GM23338 (cell line): Measurements from ENCODE around the gene CERS5. TPM values are rescaled to one million over a fixed set of nuclear protein-coding genes. Genes with fewer than 3 reads are reported as not detected.
A peak's percentile ranks its signal among the peaks of the same experiment; 100 is the strongest.

ENCODE experiments used
- ATAC-seq: fragments of 200-7000 bp; cut with Tn5 transposase; 3 replicates; pipeline ENCODE4 v1.9.1; 2020
- DNase-seq: peaks from one replicate; pipeline ENCODE4 v3.0.0-alpha.2; 2015; ENCODE audit warnings: low spot score
- H2AFZ ChIP-seq: fragments of 200-600 bp; sonication (generic); 2 replicates; pipeline ENCODE4 v1.8.0; 2016; ENCODE audit warnings: antibody characterized with exemption, mild to moderate bottlenecking, moderate library complexity
- H3F3A ChIP-seq: fragments of 200-600 bp; sonication (generic); replicated peaks from 2 replicates; pipeline ENCODE4 v1.8.0; 2017; ENCODE audit warnings: antibody characterized with exemption, mixed run types, low read depth
- H3K27ac ChIP-seq: fragments of 200-600 bp; sonication (generic); 2 replicates; pipeline ENCODE4 v1.6.1; 2016; ENCODE audit warnings: low read depth
- H3K27me3 ChIP-seq: fragments of 200-600 bp; sonication (generic); 2 replicates; pipeline ENCODE4 v1.8.0; 2016; ENCODE audit warnings: mild to moderate bottlenecking, mixed run types, moderate library complexity; ENCODE audit not compliant: insufficient read depth
- H3K36me3 ChIP-seq: fragments of 200-600 bp; sonication (generic); 2 replicates; pipeline ENCODE4 v1.8.0; 2016; ENCODE audit warnings: mild to moderate bottlenecking; ENCODE audit not compliant: insufficient read depth
- H3K4me1 ChIP-seq: fragments of 200-600 bp; sonication (generic); 2 replicates; pipeline ENCODE4 v1.8.0; 2016; ENCODE audit warnings: mild to moderate bottlenecking, moderate library complexity; ENCODE audit not compliant: insufficient read depth
- H3K4me2 ChIP-seq: fragments of 200-600 bp; sonication (generic); 2 replicates; pipeline ENCODE4 v1.7.1; 2017; ENCODE audit warnings: mixed run types
- H3K4me3 ChIP-seq: fragments of 200-600 bp; sonication (generic); 2 replicates; pipeline ENCODE4 v1.6.1; 2016; ENCODE audit warnings: mixed run types
- H3K79me2 ChIP-seq: fragments of 200-600 bp; sonication (generic); replicated peaks from 2 replicates; pipeline ENCODE4 v1.8.0; 2017; ENCODE audit warnings: mild to moderate bottlenecking; ENCODE audit not compliant: insufficient read depth
- H3K9me2 ChIP-seq: fragments of 200-600 bp; sonication (generic); 2 replicates; pipeline ENCODE4 v1.8.0; 2017; ENCODE audit not compliant: insufficient read depth
- H4K20me1 ChIP-seq: fragments of 200-600 bp; sonication (generic); replicated peaks from 2 replicates; pipeline ENCODE4 v1.8.0; 2017; ENCODE audit warnings: mild to moderate bottlenecking; ENCODE audit not compliant: insufficient read depth
- H3K27ac Mint-ChIP-seq: 2 replicates; pipeline ENCODE4 v1.8.0; 2020; ENCODE audit warnings: inconsistent platforms, mild to moderate bottlenecking, moderate library complexity, mixed read lengths
- H3K27me3 Mint-ChIP-seq: 3 replicates; pipeline ENCODE4 v1.8.0; 2022; ENCODE audit warnings: low read depth, mild to moderate bottlenecking, moderate library complexity, mixed read lengths, inconsistent platforms; ENCODE audit not compliant: insufficient read depth, poor library complexity
- H3K36me3 Mint-ChIP-seq: 3 replicates; pipeline ENCODE4 v1.8.0; 2021; ENCODE audit warnings: low read depth, mild to moderate bottlenecking, inconsistent platforms, moderate library complexity, mixed read lengths
- H3K4me1 Mint-ChIP-seq: 3 replicates; pipeline ENCODE4 v1.8.0; 2020; ENCODE audit warnings: mild to moderate bottlenecking, inconsistent platforms, mixed read lengths
- H3K4me3 Mint-ChIP-seq: 3 replicates; pipeline ENCODE4 v1.8.0; 2021; ENCODE audit warnings: moderate library complexity, mild to moderate bottlenecking, inconsistent platforms, mixed read lengths
- H3K9me3 Mint-ChIP-seq: 3 replicates; pipeline ENCODE4 v1.8.0; 2020; ENCODE audit warnings: moderate library complexity, mild to moderate bottlenecking, inconsistent platforms, mixed read lengths
- CREB1 ChIP-seq: fragments of 250-450 bp; sonication (Bioruptor Pico); IDR thresholded peaks from 2 replicates; pipeline ENCODE4 v1.5.0; 2020; ENCODE audit warnings: low read depth, mild to moderate bottlenecking, moderate library complexity
- EZH2 ChIP-seq: fragments of 200-600 bp; sonication (generic); IDR thresholded peaks from one replicate; pipeline ENCODE4 v1.8.0; 2017; ENCODE audit warnings: antibody characterized with exemption, mild to moderate bottlenecking, low read depth; ENCODE audit not compliant: unreplicated experiment
- EZH2phosphoT487 ChIP-seq: fragments of 200-600 bp; sonication (generic); IDR thresholded peaks from one replicate; pipeline ENCODE4 v1.8.1; 2018; ENCODE audit warnings: antibody characterized with exemption; ENCODE audit not compliant: unreplicated experiment
- JUNB ChIP-seq: IDR thresholded peaks from one replicate; pipeline ENCODE4 v1.6.1; 2016; ENCODE audit warnings: antibody characterized with exemption; ENCODE audit not compliant: unreplicated experiment
- NANOG ChIP-seq: IDR thresholded peaks from 2 replicates; pipeline ENCODE4 v1.6.1; 2016; ENCODE audit warnings: antibody characterized with exemption, borderline replicate concordance
- POLR2AphosphoS5 ChIP-seq: IDR thresholded peaks from 2 replicates; pipeline ENCODE4 v1.6.1; 2016; ENCODE audit warnings: antibody characterized with exemption, low read depth
- STAT1 ChIP-seq: IDR thresholded peaks from one replicate; pipeline ENCODE4 v1.6.1; 2016; ENCODE audit warnings: antibody characterized with exemption; ENCODE audit not compliant: unreplicated experiment
- ZNF114 ChIP-seq: fragments of 250-450 bp; sonication (Bioruptor Pico); IDR thresholded peaks from 2 replicates; pipeline ENCODE4 v1.5.0; 2020; ENCODE audit warnings: mild to moderate bottlenecking, moderate library complexity
- ZNF331 ChIP-seq: fragments of 250-450 bp; sonication (Bioruptor Pico); IDR thresholded peaks from 2 replicates; pipeline ENCODE4 v1.5.0; 2020; ENCODE audit warnings: low read depth, mild to moderate bottlenecking, moderate library complexity
- polyA plus RNA-seq: library from polyadenylated mRNA; unstranded; fragments of >200 nt; fragmentation: Nextera tagmentation; extraction: Ambion mirVana; gene quantifications from 2 replicates; pipeline ENCODE4 v1.2.1, GENCODE V29; 2016
- total RNA-seq: library from RNA; depleted of rRNA; stranded (reverse); fragments of >200 nt; shearing (Covaris generic); gene quantifications from 2 replicates; pipeline ENCODE4 v1.2.3, GENCODE V29; 2014
- TF ChIP-seq, protein P1 (sequence below): fragments of 250-450 bp; sonication (Bioruptor Pico); IDR thresholded peaks from 2 replicates; pipeline ENCODE4 v1.5.0; 2020; ENCODE audit warnings: mild to moderate bottlenecking, moderate library complexity
- TF ChIP-seq, protein P2 (sequence below): IDR thresholded peaks from one replicate; pipeline ENCODE4 v1.6.1; 2018; ENCODE audit warnings: antibody characterized with exemption; ENCODE audit not compliant: unreplicated experiment
- TF ChIP-seq, protein P3 (sequence below), 2 experiments: fragments of 200-600 bp in 1 of 2; sonication (generic) in 1 of 2; conservative IDR thresholded peaks; 2 replicates each; pipeline versions ENCODE4 v1.5.1 to v1.6.1; 2016 to 2017; ENCODE audit warnings: antibody characterized with exemption in 2 of 2, low read depth in 2 of 2, mild to moderate bottlenecking in 2 of 2, moderate library complexity in 1 of 2
- TF ChIP-seq, protein P4 (sequence below): IDR thresholded peaks from 2 replicates; pipeline ENCODE4 v1.6.1; 2016; ENCODE audit warnings: antibody characterized with exemption

CERS5 gene
- total and polyA plus RNA-seq, 2 experiments from 2014 or later = 42.7 to 56.5 TPM

GRCh38 chr12:50164963-50165362 is 2.2 kb downstream of the CERS5 start:
- no peaks in the 10 kb centered on the region for H3K9me2 ChIP-seq
- TF ChIP-seq ZNF331 (CRISPR knock-in tag) (no peak), NANOG (no peak), STAT1 (no peak), POLR2AphosphoS5 (no peak), ZNF114 (no peak), CREB1 (CRISPR knock-in tag) (no peak), JUNB (no peak), EZH2phosphoT487 (no peak), EZH2 (no peak)
- TF ChIP-seq, protein P1, sequence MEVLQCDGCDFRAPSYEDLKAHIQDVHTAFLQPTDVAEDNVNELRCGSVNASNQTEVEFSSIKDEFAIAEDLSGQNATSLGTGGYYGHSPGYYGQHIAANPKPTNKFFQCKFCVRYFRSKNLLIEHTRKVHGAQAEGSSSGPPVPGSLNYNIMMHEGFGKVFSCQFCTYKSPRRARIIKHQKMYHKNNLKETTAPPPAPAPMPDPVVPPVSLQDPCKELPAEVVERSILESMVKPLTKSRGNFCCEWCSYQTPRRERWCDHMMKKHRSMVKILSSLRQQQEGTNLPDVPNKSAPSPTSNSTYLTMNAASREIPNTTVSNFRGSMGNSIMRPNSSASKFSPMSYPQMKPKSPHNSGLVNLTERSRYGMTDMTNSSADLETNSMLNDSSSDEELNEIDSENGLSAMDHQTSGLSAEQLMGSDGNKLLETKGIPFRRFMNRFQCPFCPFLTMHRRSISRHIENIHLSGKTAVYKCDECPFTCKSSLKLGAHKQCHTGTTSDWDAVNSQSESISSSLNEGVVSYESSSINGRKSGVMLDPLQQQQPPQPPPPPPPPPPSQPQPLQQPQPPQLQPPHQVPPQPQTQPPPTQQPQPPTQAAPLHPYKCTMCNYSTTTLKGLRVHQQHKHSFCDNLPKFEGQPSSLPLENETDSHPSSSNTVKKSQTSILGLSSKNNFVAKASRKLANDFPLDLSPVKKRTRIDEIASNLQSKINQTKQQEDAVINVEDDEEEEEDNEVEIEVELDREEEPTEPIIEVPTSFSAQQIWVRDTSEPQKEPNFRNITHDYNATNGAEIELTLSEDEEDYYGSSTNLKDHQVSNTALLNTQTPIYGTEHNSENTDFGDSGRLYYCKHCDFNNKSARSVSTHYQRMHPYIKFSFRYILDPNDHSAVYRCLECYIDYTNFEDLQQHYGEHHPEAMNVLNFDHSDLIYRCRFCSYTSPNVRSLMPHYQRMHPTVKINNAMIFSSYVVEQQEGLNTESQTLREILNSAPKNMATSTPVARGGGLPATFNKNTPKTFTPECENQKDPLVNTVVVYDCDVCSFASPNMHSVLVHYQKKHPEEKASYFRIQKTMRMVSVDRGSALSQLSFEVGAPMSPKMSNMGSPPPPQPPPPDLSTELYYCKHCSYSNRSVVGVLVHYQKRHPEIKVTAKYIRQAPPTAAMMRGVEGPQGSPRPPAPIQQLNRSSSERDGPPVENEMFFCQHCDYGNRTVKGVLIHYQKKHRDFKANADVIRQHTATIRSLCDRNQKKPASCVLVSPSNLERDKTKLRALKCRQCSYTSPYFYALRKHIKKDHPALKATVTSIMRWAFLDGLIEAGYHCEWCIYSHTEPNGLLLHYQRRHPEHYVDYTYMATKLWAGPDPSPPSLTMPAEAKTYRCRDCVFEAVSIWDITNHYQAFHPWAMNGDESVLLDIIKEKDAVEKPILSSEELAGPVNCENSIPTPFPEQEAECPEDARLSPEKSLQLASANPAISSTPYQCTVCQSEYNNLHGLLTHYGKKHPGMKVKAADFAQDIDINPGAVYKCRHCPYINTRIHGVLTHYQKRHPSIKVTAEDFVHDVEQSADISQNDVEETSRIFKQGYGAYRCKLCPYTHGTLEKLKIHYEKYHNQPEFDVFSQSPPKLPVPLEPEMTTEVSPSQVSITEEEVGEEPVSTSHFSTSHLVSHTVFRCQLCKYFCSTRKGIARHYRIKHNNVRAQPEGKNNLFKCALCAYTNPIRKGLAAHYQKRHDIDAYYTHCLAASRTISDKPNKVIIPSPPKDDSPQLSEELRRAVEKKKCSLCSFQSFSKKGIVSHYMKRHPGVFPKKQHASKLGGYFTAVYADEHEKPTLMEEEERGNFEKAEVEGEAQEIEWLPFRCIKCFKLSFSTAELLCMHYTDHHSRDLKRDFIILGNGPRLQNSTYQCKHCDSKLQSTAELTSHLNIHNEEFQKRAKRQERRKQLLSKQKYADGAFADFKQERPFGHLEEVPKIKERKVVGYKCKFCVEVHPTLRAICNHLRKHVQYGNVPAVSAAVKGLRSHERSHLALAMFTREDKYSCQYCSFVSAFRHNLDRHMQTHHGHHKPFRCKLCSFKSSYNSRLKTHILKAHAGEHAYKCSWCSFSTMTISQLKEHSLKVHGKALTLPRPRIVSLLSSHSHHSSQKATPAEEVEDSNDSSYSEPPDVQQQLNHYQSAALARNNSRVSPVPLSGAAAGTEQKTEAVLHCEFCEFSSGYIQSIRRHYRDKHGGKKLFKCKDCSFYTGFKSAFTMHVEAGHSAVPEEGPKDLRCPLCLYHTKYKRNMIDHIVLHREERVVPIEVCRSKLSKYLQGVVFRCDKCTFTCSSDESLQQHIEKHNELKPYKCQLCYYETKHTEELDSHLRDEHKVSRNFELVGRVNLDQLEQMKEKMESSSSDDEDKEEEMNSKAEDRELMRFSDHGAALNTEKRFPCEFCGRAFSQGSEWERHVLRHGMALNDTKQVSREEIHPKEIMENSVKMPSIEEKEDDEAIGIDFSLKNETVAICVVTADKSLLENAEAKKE = no peak
- TF ChIP-seq, protein P2, sequence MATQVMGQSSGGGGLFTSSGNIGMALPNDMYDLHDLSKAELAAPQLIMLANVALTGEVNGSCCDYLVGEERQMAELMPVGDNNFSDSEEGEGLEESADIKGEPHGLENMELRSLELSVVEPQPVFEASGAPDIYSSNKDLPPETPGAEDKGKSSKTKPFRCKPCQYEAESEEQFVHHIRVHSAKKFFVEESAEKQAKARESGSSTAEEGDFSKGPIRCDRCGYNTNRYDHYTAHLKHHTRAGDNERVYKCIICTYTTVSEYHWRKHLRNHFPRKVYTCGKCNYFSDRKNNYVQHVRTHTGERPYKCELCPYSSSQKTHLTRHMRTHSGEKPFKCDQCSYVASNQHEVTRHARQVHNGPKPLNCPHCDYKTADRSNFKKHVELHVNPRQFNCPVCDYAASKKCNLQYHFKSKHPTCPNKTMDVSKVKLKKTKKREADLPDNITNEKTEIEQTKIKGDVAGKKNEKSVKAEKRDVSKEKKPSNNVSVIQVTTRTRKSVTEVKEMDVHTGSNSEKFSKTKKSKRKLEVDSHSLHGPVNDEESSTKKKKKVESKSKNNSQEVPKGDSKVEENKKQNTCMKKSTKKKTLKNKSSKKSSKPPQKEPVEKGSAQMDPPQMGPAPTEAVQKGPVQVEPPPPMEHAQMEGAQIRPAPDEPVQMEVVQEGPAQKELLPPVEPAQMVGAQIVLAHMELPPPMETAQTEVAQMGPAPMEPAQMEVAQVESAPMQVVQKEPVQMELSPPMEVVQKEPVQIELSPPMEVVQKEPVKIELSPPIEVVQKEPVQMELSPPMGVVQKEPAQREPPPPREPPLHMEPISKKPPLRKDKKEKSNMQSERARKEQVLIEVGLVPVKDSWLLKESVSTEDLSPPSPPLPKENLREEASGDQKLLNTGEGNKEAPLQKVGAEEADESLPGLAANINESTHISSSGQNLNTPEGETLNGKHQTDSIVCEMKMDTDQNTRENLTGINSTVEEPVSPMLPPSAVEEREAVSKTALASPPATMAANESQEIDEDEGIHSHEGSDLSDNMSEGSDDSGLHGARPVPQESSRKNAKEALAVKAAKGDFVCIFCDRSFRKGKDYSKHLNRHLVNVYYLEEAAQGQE = no peak
- TF ChIP-seq, protein P3, sequence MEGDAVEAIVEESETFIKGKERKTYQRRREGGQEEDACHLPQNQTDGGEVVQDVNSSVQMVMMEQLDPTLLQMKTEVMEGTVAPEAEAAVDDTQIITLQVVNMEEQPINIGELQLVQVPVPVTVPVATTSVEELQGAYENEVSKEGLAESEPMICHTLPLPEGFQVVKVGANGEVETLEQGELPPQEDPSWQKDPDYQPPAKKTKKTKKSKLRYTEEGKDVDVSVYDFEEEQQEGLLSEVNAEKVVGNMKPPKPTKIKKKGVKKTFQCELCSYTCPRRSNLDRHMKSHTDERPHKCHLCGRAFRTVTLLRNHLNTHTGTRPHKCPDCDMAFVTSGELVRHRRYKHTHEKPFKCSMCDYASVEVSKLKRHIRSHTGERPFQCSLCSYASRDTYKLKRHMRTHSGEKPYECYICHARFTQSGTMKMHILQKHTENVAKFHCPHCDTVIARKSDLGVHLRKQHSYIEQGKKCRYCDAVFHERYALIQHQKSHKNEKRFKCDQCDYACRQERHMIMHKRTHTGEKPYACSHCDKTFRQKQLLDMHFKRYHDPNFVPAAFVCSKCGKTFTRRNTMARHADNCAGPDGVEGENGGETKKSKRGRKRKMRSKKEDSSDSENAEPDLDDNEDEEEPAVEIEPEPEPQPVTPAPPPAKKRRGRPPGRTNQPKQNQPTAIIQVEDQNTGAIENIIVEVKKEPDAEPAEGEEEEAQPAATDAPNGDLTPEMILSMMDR (conservative IDR thresholded peaks at IDR 0.05; ENCODE audit: low read depth in 2 of 2) = no peak
- TF ChIP-seq, protein P4, sequence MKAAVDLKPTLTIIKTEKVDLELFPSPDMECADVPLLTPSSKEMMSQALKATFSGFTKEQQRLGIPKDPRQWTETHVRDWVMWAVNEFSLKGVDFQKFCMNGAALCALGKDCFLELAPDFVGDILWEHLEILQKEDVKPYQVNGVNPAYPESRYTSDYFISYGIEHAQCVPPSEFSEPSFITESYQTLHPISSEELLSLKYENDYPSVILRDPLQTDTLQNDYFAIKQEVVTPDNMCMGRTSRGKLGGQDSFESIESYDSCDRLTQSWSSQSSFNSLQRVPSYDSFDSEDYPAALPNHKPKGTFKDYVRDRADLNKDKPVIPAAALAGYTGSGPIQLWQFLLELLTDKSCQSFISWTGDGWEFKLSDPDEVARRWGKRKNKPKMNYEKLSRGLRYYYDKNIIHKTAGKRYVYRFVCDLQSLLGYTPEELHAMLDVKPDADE = no peak
- H3K4me3 Mint-ChIP-seq = peak overlapping the region; percentile 88; the same call in 2 of the 3 replicates
- H3K4me1 Mint-ChIP-seq = peaks cover 20% of the 10 kb centered on the region
- no peak overlapping the region for H3K4me3 ChIP-seq
- DNase-seq (no peak), ATAC-seq (no peak)
- H3K79me2 ChIP-seq = peaks cover 67% of the 10 kb centered on the region
- H3K27ac ChIP-seq = peak overlapping the region; percentile 99
- peaks cover 19% of the 10 kb centered on the region for H3K36me3 Mint-ChIP-seq
- no peak overlapping the region for H2AFZ ChIP-seq
- H3F3A ChIP-seq = peaks cover 30% of the 10 kb centered on the region
- H3K9me3 Mint-ChIP-seq = peaks cover 21% of the 10 kb centered on the region
- H3K27ac Mint-ChIP-seq = no peak overlapping the region
- H3K4me1 ChIP-seq = peaks cover 25% of the 10 kb centered on the region; the same call in 1 of the 2 replicates
- H3K4me2 ChIP-seq = no peak overlapping the region
- H3K27me3 Mint-ChIP-seq = peaks cover 9% of the 10 kb centered on the region
- H3K36me3 ChIP-seq = no peaks in the 10 kb centered on the region
- peaks cover 19% of the 10 kb centered on the region for H4K20me1 ChIP-seq
- H3K27me3 ChIP-seq = no peaks in the 10 kb centered on the region
